ENCODE data around the gene PSKH1.

The PSKH1 gene

DNA sequence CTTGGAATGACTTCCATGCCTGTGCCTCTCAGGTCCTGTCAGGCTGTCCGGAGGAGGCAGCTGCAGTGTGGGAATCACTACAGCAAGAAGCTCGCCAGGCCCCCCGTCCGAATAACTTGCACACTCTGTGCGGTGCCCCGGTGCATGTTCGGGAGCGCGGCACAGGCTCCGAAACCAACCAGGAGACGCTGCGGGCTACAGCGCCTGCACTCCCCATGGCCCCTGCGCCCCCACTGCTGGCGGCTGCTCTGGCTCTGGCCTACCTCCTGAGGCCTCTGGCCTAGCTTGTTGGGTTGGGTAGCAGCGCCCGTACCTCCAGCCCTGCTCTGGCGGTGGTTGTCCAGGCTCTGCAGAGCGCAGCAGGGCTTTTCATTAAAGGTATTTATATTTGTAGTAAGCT, 7.1 kb upstream of the PSKH1 start:
- no peak for TF ChIP-seq CTCF (IDR thresholded peaks at IDR 0.05; ENCODE audit: low read length, missing control alignments)
- no peak for DNase-seq (ENCODE audit: low read depth)
- H3K4me3 ChIP-seq (replicated peaks; ENCODE audit: low read depth, low read length): no peak overlapping the region

DNA sequence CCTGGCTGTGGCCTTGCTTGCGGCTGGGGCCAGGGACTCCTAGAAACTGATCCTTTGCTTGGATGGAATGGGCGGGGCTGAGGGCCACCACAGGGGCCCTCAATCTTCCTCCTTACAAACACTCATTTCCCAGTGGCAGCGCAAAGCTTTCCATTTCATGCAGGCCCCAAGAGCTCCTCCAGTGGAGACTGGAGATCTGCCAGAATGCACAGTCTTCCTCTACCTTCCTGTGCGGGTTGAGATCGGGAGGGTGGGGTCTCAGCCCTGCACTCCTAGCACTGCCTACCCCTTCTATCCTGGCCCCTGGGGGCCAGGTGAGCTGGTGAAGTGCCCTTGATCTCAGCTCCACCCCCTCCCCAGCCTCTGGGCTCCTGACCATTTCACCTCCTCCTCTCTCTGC, 6.7 kb upstream of the PSKH1 start:
- no peak for DNase-seq (ENCODE audit: low read depth)
- TF ChIP-seq CTCF (IDR thresholded peaks at IDR 0.05; ENCODE audit: low read length, missing control alignments): no peak
- no peak overlapping the region for H3K4me3 ChIP-seq (replicated peaks; ENCODE audit: low read depth, low read length)

GRCh38 chr16:67888331-67888730, 4.7 kb upstream of the PSKH1 start:
- H3K4me3 ChIP-seq (replicated peaks; ENCODE audit: low read depth, low read length): no peak overlapping the region
- no peak for TF ChIP-seq CTCF (IDR thresholded peaks at IDR 0.05; ENCODE audit: low read length, missing control alignments)
- DNase-seq (ENCODE audit: low read depth): no peak

DNA sequence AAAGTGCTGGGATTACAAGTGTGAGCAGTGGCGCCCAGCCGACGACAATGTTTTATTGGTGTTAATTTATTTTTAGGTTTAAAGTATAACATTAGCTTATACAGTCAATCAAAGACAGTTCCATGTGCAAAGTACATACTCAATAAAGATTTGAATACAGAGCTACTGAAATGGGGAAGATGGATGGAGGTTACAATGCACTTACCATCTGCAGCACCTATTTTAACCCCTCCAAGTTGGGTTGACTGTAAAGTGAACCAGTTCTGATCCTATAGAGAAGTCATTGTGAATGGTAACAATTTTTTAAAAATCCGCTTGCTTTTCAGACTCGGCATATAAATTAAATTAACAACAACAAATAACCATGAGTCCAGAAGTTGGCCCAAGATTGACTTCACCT, 679 bp upstream of the PSKH1 start:
- DNase-seq (ENCODE audit: low read depth): no peak
- TF ChIP-seq CTCF (IDR thresholded peaks at IDR 0.05; ENCODE audit: low read length, missing control alignments): no peak
- H3K4me3 ChIP-seq (replicated peaks; ENCODE audit: low read depth, low read length): peak overlapping the region; percentile 48

GRCh38 chr16:67893743-67894399, 817 bp downstream of the PSKH1 start:
- peak overlapping the region; percentile 87 for H3K4me3 ChIP-seq (replicated peaks; ENCODE audit: low read depth, low read length)
- no peak for TF ChIP-seq CTCF (IDR thresholded peaks at IDR 0.05; ENCODE audit: low read length, missing control alignments)
- no peak for DNase-seq (ENCODE audit: low read depth)

GRCh38 chr16:67897231-67897630, 4.2 kb downstream of the PSKH1 start:
- H3K4me3 ChIP-seq (replicated peaks; ENCODE audit: low read depth, low read length): no peak overlapping the region

More at GRCh38 chr16:67897231-67897630, 4.2 kb downstream of the PSKH1 start:
- no peak for TF ChIP-seq CTCF (IDR thresholded peaks at IDR 0.05; ENCODE audit: low read length, missing control alignments)
- peak; percentile 56 for DNase-seq (ENCODE audit: low read depth)

Data from fibroblast of pulmonary artery (primary cell).